Nephron progenitor cell (in vitro differentiated cells): ENCODE measurements around the gene ERF.

Source experiments
- DNase-seq: peaks from one replicate; pipeline ENCODE4 v3.0.0; 2021
- H3K27ac Mint-ChIP-seq: 2 replicates; pipeline ENCODE4 v1.8.0; 2021; ENCODE audit warnings: mild to moderate bottlenecking, moderate library complexity, mixed read lengths
- H3K27me3 Mint-ChIP-seq: 2 replicates; pipeline ENCODE4 v1.8.0; 2021; ENCODE audit warnings: mild to moderate bottlenecking, low read depth, mixed read lengths; ENCODE audit not compliant: poor library complexity
- H3K36me3 Mint-ChIP-seq: 2 replicates; pipeline ENCODE4 v1.8.0; 2021; ENCODE audit warnings: low read depth, mixed read lengths
- H3K4me1 Mint-ChIP-seq: 2 replicates; pipeline ENCODE4 v1.8.0; 2021; ENCODE audit warnings: mixed read lengths
- H3K4me3 Mint-ChIP-seq: 2 replicates; pipeline ENCODE4 v1.8.0; 2021; ENCODE audit warnings: mild to moderate bottlenecking, moderate library complexity, mixed read lengths
- H3K9me3 Mint-ChIP-seq: 2 replicates; pipeline ENCODE4 v1.8.0; 2021; ENCODE audit warnings: mild to moderate bottlenecking, moderate library complexity, mixed read lengths
- CTCF ChIP-seq: fragments of 200-600 bp; sonication (generic); IDR thresholded peaks from 2 replicates; pipeline ENCODE4 v1.5.0; 2021; ENCODE audit warnings: antibody characterized with exemption

Gene ERF

GRCh38 chr19:42286349-42287016 is 31.6 kb upstream of the ERF start:
- Mint-ChIP-seq H3K36me3 (peaks cover 16% of the 10 kb centered on the region), H3K27me3 (peaks cover under 1% of the 10 kb centered on the region), H3K4me1 (peaks cover 36% of the 10 kb centered on the region), H3K4me3 (peak overlapping the region; percentile 97), H3K27ac (peak overlapping the region; percentile 98), H3K9me3 (no peaks in the 10 kb centered on the region)
- no peak for TF ChIP-seq CTCF
- DNase-seq: no peak

- Mint-ChIP-seq H3K27me3 (no peaks in the 10 kb centered on the region), H3K4me1 (peaks cover 32% of the 10 kb centered on the region), H3K27ac (peak overlapping the region; percentile 98), H3K9me3 (no peaks in the 10 kb centered on the region), H3K4me3 (peak overlapping the region; percentile 97), H3K36me3 (peaks cover 12% of the 10 kb centered on the region)
- no peak for TF ChIP-seq CTCF
- no peak for DNase-seq
Observed at GRCh38 chr19:42285988-42286348, 31.0 kb upstream of the ERF start.

GRCh38 chr19:42285541-42285941 is 30.6 kb upstream of the ERF start:
- Mint-ChIP-seq H3K27ac (peak overlapping the region; percentile 98), H3K36me3 (peaks cover 12% of the 10 kb centered on the region), H3K4me3 (peak overlapping the region; percentile 97), H3K9me3 (no peaks in the 10 kb centered on the region), H3K27me3 (no peaks in the 10 kb centered on the region), H3K4me1 (peaks cover 32% of the 10 kb centered on the region)
- no peak for TF ChIP-seq CTCF
- no peak for DNase-seq

GRCh38 chr19:42284591-42285341 is 29.8 kb upstream of the ERF start:
- peak overlapping the region; percentile 97 for H3K4me3 Mint-ChIP-seq
- H3K9me3 Mint-ChIP-seq: no peaks in the 10 kb centered on the region
- peaks cover 32% of the 10 kb centered on the region for H3K4me1 Mint-ChIP-seq
- TF ChIP-seq CTCF: no peak
- H3K36me3 Mint-ChIP-seq: peaks cover 11% of the 10 kb centered on the region
- peak overlapping the region; percentile 93 for H3K27ac Mint-ChIP-seq
- H3K27me3 Mint-ChIP-seq: no peaks in the 10 kb centered on the region
- DNase-seq: no peak

- peak; percentile 80 for DNase-seq
- no peak overlapping the region for H3K27ac Mint-ChIP-seq
- H3K36me3 Mint-ChIP-seq: peaks cover 8% of the 10 kb centered on the region
- peaks cover 36% of the 10 kb centered on the region for H3K4me1 Mint-ChIP-seq
- no peaks in the 10 kb centered on the region for H3K27me3 Mint-ChIP-seq
- TF ChIP-seq CTCF: no peak
- H3K4me3 Mint-ChIP-seq: no peak overlapping the region
- H3K9me3 Mint-ChIP-seq: no peaks in the 10 kb centered on the region
Observed at GRCh38 chr19:42284066-42284501, 29.2 kb upstream of the ERF start.
